HG02938 (cell line): ENCODE measurements around the gene VPS37D.

Source experiments
- ATAC-seq: cut with Tn5 transposase; IDR thresholded peaks from one replicate; pipeline ENCODE4 v1.9.1; 2021; ENCODE audit warnings: mild to moderate bottlenecking, moderate library complexity; ENCODE audit not compliant: unreplicated experiment

VPS37D gene

DNA sequence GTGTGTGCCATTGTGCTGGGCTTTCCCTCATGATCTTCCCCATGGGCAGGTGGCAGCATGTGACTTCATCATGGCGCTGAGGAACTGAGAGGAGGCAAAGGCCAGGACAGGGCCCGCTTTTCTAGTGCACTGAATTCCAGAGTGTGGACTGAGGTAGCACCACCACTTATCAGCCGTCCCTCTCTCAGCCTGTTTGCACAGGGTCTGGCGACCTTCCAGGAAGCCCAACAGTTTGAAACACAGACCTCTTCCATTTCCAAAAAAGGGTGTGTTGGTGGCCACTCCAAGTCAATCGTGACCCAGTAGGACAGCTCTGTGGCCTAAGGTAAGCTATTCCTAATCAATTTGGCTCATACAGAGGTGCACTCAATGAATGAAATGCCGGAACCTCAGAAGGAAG lies 11.2 kb downstream of the VPS37D start:
- ATAC-seq: no peak

GRCh38 chr7:73679709-73680108 lies 12.1 kb downstream of the VPS37D start:
- ATAC-seq: no peak

GRCh38 chr7:73680501-73680900 lies 12.9 kb downstream of the VPS37D start:
- ATAC-seq: no peak

DNA sequence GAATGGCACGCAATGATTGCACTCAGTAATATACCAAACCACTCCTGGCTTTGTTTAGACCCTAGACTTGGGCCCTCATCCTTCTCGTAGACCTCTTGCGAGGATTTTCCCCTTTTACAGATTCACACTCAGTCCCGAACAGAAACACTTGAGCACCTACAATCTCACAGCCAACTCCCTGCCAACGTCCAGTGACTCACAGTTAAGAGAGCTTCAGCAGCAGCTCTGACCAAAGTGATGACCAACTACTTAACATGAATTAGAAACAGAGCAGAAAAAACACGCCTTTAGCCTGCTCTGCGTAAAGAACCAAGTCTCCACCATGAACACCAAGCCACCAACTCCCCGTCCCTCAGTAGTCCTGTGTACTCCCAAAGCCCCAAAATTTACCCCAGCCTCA lies 13.4 kb downstream of the VPS37D start:
- no peak for ATAC-seq

- no peak for ATAC-seq
Measured at GRCh38 chr7:73682745-73683055, 15.1 kb downstream of the VPS37D start.

DNA sequence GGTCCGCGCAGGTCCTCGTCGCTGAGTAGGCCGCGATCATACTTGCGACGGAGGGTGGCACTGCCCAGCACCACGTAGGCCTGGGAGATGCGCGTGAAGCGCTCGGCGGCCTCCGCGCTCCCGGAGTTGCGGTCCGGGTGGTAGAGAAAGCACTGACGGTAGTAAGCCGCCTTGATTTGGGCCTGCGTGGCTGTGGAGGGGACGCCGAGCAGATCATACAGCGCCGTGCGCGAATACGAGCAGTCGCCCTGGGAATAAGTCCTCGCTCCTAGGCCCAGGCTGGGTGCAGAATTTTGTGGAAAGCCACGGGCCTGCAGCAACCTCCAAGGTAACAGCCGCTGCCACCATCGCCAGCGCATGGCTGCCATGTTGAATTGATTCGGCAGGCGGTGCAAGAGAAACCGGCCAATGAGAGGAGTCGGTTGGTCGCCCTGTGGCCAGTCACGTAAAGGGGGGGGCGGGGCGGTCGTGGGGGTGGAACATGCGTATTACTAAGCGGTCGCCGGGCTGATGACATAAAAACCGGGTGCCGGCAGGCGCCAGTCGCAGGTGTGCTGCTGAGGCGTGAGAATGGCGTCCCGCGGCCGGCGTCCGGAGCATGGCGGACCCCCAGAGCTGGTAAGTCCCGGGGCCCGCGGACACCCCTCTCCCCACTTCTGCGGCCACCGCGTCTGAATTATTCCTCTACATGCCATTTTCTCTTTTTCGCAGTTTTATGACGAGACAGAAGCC lies 15.6 kb downstream of the VPS37D start, which contains the start of the genes BUD23 and DNAJC30:
TSS of gene BUD23 (plus strand) at position 542 of the 732 bp plus-strand sequence. CDS start at position 571, 29 bp downstream.
TSS of gene DNAJC30 (minus strand) at position 398 of the 732 bp plus-strand sequence. CDS start at position 368, 30 bp downstream.
- ATAC-seq: peak; percentile 89

- no peak for ATAC-seq
Measured at GRCh38 chr7:73683788-73684693, 16.4 kb downstream of the VPS37D start.

DNA sequence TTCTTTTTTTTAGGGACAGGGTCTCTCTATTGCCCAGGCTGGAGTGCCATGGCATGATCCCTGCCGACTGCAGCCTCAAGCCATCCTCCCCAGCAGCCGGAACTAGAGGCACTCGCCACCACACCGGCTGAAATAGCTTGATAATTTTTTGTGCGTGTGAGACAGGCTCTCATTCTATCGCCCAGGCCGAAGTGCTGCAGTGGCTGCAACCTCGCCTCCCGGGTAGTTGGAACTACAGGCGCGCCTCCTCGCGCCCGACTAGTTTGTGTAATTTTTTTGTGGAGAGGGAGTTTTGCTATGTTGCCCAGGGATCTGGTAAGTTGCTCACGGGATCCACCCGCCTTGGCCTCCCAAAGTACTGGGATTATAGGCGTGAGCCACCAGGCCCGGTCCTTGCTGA lies 17.7 kb downstream of the VPS37D start:
- no peak for ATAC-seq

GRCh38 chr7:73688288-73688687 lies 20.7 kb downstream of the VPS37D start:
- ATAC-seq: no peak

GRCh38 chr7:73690646-73691045 lies 23.0 kb downstream of the VPS37D start:
- ATAC-seq: no peak

- ATAC-seq: no peak
Measured at GRCh38 chr7:73696372-73696771, 28.7 kb downstream of the VPS37D start.

- ATAC-seq: no peak
Measured at GRCh38 chr7:73698410-73698809, 30.8 kb downstream of the VPS37D start.

DNA sequence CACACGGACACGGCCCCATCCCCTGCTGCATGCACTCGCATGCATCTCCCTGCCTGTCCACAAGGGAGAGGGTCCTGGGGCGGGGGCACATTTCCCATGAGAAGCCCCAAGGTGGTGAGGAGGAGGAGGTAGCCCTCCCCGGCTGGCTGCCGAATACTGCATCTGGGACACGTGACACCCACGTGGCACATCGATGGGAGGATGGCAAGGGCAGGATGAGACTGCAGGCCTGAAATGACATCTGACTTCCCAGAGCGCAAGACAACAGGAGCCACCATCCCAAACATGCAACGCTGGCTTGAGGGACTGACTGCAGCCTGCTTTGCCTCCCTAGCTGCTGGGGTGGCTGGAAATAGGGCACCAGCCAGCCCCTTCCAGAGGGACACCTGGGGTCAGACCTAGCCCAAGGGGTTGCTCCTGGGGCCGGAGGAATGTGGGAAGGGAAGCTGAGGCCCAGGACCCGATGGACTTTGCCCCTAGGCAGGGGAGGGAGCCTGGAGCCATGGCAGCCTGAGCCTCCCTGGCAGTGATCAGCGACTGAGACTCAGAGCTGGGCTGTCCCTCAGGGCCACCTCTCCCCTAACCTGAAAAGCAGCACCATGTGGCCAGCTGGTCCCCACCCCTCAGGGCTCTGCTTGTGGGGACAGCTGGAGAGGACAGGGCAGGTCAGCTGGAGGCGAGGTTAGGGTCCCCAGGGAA lies 31.9 kb downstream of the VPS37D start:
- ATAC-seq: no peak

DNA sequence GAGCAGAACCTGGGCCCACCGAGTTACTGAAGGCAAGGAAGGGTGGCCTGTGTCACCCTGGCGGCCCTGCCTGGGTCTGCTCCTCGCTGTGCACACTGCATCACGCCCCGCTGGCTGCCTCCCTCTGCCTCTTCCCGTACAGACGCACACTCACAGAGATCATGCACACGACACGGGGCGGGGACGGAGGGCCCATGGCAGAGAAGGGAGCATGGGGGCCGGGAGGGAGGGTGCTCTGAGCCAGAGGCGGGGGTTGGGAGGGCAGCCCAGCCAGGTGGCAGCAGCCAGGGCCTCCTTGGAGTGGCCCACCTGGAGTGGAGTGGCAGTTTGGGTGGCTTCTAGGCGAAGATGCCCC lies 32.4 kb downstream of the VPS37D start:
- ATAC-seq: no peak

- no peak for ATAC-seq
Measured at GRCh38 chr7:73700581-73701134, 33.0 kb downstream of the VPS37D start.

GRCh38 chr7:73701357-73701995 lies 33.8 kb downstream of the VPS37D start:
- no peak for ATAC-seq

DNA sequence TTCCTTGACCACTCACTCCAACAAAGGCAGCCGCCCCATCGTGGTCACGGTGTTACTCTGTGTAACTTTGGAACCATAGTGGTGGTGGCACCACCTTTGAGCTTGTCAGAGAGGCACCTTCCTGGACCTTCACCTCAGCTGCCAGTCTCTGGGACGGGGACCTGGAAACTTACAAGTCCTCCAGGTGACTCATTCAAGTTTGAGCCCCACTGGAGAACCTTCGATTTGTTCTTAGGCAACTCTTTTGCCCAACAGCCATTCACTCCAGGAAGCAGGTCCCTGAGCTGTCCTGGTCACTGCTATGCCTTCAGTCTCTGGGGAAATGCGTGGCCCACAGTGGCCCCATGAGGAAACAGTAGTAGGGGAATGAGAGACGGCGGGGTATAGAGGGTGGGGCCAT lies 34.6 kb downstream of the VPS37D start:
- no peak for ATAC-seq

GRCh38 chr7:73702665-73703064 lies 35.0 kb downstream of the VPS37D start:
- ATAC-seq: no peak

DNA sequence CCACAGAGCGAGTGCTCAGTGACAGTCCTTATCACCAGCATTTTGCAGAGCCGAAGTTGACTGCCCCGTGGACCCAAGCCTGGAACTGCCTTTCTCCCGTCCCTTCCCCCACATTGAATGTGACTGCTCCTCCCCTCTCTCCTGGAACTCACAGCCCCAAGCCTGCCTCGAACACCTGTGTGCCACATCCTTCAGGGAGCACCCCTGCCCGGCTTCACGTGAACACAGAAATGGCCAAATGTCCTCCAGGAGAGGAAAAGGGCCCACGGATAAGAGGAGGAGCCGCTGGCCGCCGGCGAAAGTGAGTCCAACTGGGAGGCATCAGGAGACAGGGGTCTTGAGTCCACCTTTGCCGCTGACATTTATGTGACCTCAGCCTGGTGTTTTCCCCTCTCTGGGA lies 35.6 kb downstream of the VPS37D start:
- ATAC-seq: no peak

DNA sequence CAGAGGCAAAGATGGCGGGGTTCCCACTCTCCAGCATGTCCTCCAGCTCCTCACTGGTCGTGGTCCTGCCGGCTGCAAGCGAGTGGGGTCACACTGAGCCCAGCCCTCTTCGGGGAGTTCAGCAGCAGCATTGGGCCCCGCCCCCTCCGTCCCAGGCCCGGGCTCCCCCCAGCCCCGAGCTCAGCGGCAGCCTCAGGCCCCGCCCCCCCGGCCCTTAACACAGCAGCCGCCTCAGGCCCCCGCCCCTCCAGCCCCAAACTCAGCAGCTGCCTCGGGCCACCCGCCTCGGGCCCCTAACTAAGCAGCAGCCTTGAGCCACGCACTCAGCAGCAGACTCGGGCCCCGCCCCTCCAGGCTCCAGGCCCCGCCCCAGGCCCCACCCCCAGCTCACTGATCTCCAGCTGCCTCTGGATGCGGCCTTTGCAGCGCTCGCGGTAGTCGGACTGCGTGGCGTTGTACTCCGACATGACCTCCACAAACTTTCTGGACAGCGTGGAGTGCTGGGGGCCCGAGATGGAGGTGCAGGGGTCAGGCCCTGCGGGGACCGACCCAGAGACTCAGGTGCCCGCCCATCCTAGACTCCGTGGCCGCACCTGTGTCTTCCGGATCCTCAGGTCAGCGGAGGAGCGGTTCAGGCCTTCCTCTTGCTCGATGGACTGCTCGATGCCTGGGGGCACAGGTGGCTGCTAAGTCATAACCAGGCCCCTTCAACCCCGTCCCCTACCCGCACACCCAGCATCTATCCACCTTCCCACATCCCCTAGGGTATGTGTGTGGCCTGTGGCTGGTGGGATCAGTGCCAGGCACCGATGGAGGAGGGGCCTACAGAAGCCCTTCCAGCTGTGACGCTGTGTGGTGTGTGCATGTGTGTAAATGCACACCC lies 36.4 kb downstream of the VPS37D start:
- ATAC-seq: no peak
